HEK293 (cell line): ENCODE results near the gene IQSEC1.

ENCODE experiments used
- CTCF ChIA-PET: fragments of 350-600 bp; formaldehyde crosslinking; extraction: SDS; loops from one replicate; lab custom pipeline; 2021; ENCODE audit warnings: antibody characterized with exemption; lab: Yijun Ruan, JAX
- POLR2A ChIA-PET: fragments of 300-600 bp; formaldehyde crosslinking; extraction: SDS; loops from one replicate; lab custom pipeline; 2020; ENCODE audit warnings: antibody characterized with exemption, inconsistent platforms; lab: Yijun Ruan, JAX
- H3K27ac ChIP-seq: fragments of 200-500 bp; sonication (Bioruptor generic); 2 replicates; pipeline ENCODE4 v1.5.1; 2014; ENCODE audit warnings: low read depth, low read length, control low read depth, inconsistent platforms; ENCODE audit errors: extremely low read depth
- H3K36me3 ChIP-seq, 2 experiments: fragments of 200-500 bp in 1 of 2; sonication (Bioruptor generic) in 1 of 2; 1 replicate in 1 of 2; 2 replicates in 1 of 2; pipeline ENCODE4 v1.5.1; 2014 to 2017; ENCODE audit warnings: inconsistent platforms in 2 of 2, low read length in 2 of 2; ENCODE audit not compliant: control insufficient read depth in 2 of 2, insufficient read depth in 1 of 2
- H3K4me1 ChIP-seq: fragments of 200-500 bp; sonication (Bioruptor generic); 2 replicates; pipeline ENCODE4 v1.5.1; 2014; ENCODE audit warnings: mild to moderate bottlenecking, low read length, inconsistent platforms; ENCODE audit not compliant: control insufficient read depth, insufficient read depth
- H3K4me3 ChIP-seq: 2 replicates; pipeline ENCODE4 v1.5.1; 2011; ENCODE audit warnings: low read depth, mild to moderate bottlenecking, control low read depth, low read length, moderate library complexity
- H3K9me3 ChIP-seq: fragments of 200-500 bp; sonication (Bioruptor generic); 2 replicates; pipeline ENCODE4 v1.5.1; 2014; ENCODE audit warnings: low read depth, low read length, inconsistent platforms; ENCODE audit not compliant: control insufficient read depth, insufficient read depth
- ELK4 ChIP-seq: IDR thresholded peaks from 2 replicates; pipeline ENCODE4 v1.6.1; 2011; ENCODE audit warnings: mild to moderate bottlenecking, low read depth, low read length, borderline replicate concordance
- INSM2 ChIP-seq: fragments of 450-650 bp; formaldehyde crosslinking; IDR thresholded peaks from 2 replicates; pipeline ENCODE4 v1.5.1; 2016; ENCODE audit warnings: missing biosample characterization, missing genetic modification characterization
- KLF9 ChIP-seq: fragments of 450-650 bp; formaldehyde crosslinking; IDR thresholded peaks from 2 replicates; pipeline ENCODE4 v1.5.1; 2016; ENCODE audit warnings: missing biosample characterization, missing genetic modification characterization, low read depth
- ZFHX2 ChIP-seq: fragments of 450-650 bp; formaldehyde crosslinking; conservative IDR thresholded peaks from 2 replicates; pipeline ENCODE4 v1.5.1; 2016; ENCODE audit warnings: missing biosample characterization, missing genetic modification characterization
- ZNF121 ChIP-seq: fragments of 450-650 bp; formaldehyde crosslinking; IDR thresholded peaks from 2 replicates; pipeline ENCODE4 v1.5.1; 2016; ENCODE audit warnings: missing biosample characterization, missing genetic modification characterization
- ZNF132 ChIP-seq: fragments of 450-650 bp; formaldehyde crosslinking; IDR thresholded peaks from 2 replicates; pipeline ENCODE4 v1.5.1; 2017; ENCODE audit warnings: missing biosample characterization, missing genetic modification characterization, borderline replicate concordance
- ZNF514 ChIP-seq: fragments of 450-650 bp; formaldehyde crosslinking; IDR thresholded peaks from 2 replicates; pipeline ENCODE4 v1.5.1; 2016; ENCODE audit warnings: missing biosample characterization, missing genetic modification characterization
- ZNF558 ChIP-seq: fragments of 450-650 bp; formaldehyde crosslinking; IDR thresholded peaks from 2 replicates; pipeline ENCODE4 v1.5.1; 2016; ENCODE audit warnings: missing biosample characterization, missing genetic modification characterization
- ZNF571 ChIP-seq: fragments of 450-650 bp; formaldehyde crosslinking; IDR thresholded peaks from 2 replicates; pipeline ENCODE4 v1.5.0; 2017; ENCODE audit warnings: missing biosample characterization, missing genetic modification characterization
- ZNF580 ChIP-seq: fragments of 450-650 bp; formaldehyde crosslinking; IDR thresholded peaks from 2 replicates; pipeline ENCODE4 v1.5.1; 2016; ENCODE audit warnings: missing biosample characterization, missing genetic modification characterization
- ZNF596 ChIP-seq: fragments of 450-650 bp; IDR thresholded peaks from 2 replicates; pipeline ENCODE4 v1.5.0; 2018; ENCODE audit warnings: missing biosample characterization, mild to moderate bottlenecking, missing genetic modification characterization, moderate library complexity
- ZNF664 ChIP-seq: fragments of 450-650 bp; formaldehyde crosslinking; IDR thresholded peaks from 2 replicates; pipeline ENCODE4 v1.5.1; 2016; ENCODE audit warnings: missing biosample characterization, missing genetic modification characterization
- ZNF692 ChIP-seq: fragments of 450-650 bp; formaldehyde crosslinking; IDR thresholded peaks from 2 replicates; pipeline ENCODE4 v1.5.1; 2016; ENCODE audit warnings: missing biosample characterization, missing genetic modification characterization
- ZNF76 ChIP-seq: fragments of 450-650 bp; formaldehyde crosslinking; IDR thresholded peaks from 2 replicates; pipeline ENCODE4; 2016; ENCODE audit warnings: low read depth, missing biosample characterization, missing genetic modification characterization, borderline replicate concordance
- ZNF785 ChIP-seq: fragments of 450-650 bp; formaldehyde crosslinking; IDR thresholded peaks from 2 replicates; pipeline ENCODE4 v1.5.1; 2016; ENCODE audit warnings: missing biosample characterization, missing genetic modification characterization
- ZNF830 ChIP-seq: fragments of 450-650 bp; IDR thresholded peaks from 2 replicates; pipeline ENCODE4 v1.5.0; 2018; ENCODE audit warnings: missing biosample characterization, missing genetic modification characterization, low read depth, mild to moderate bottlenecking, moderate library complexity
- ZSCAN16 ChIP-seq: fragments of 450-650 bp; formaldehyde crosslinking; IDR thresholded peaks from 2 replicates; pipeline ENCODE4 v1.5.1; 2016; ENCODE audit warnings: missing biosample characterization, missing genetic modification characterization
- ZSCAN23 ChIP-seq: fragments of 450-650 bp; formaldehyde crosslinking; IDR thresholded peaks from 2 replicates; pipeline ENCODE4 v1.5.1; 2016; ENCODE audit warnings: missing biosample characterization, missing genetic modification characterization

The IQSEC1 gene

GRCh38 chr3:13114811-13115575 is 41.8 kb upstream of the IQSEC1 start:
- no peaks in the 10 kb centered on the region for H3K9me3 ChIP-seq
- ChIA-PET POLR2A (no interaction called here), CTCF (no interaction called here)
- no peaks in the 10 kb centered on the region for H3K36me3 ChIP-seq
- H3K4me3 ChIP-seq: no peak overlapping the region
- TF ChIP-seq ELK4: no peak
- no peak for TF ChIP-seq ZSCAN23
- no peak for TF ChIP-seq ZNF596
- no peak for TF ChIP-seq ZSCAN16 (tag by site-specific recombination)
- TF ChIP-seq ZNF664 (tag by site-specific recombination): no peak
- no peak for TF ChIP-seq ZNF830 (tag by site-specific recombination)
- TF ChIP-seq ZNF580 (tag by site-specific recombination): no peak
- no peak for TF ChIP-seq ZNF514 (tag by site-specific recombination)
- no peak overlapping the region for H3K27ac ChIP-seq
- H3K4me1 ChIP-seq: no peaks in the 10 kb centered on the region; the same call in 1 of the 2 replicates

GRCh38 chr3:13113346-13114330 is 40.4 kb upstream of the IQSEC1 start:
- H3K4me1 ChIP-seq: no peaks in the 10 kb centered on the region; the same call in 1 of the 2 replicates
- no peaks in the 10 kb centered on the region for H3K9me3 ChIP-seq
- no peak overlapping the region for H3K27ac ChIP-seq
- TF ChIP-seq KLF9 (no peak), ZNF785 (tag by site-specific recombination) (no peak), ZNF76 (tag by site-specific recombination) (no peak), ZNF571 (tag by site-specific recombination) (no peak), ZNF121 (tag by site-specific recombination) (no peak), INSM2 (no peak), ZNF558 (tag by site-specific recombination) (no peak), ZNF132 (tag by site-specific recombination) (no peak), ZFHX2 (tag by site-specific recombination) (no peak), ZNF692 (tag by site-specific recombination) (no peak)
- POLR2A ChIA-PET: no interaction called here
- CTCF ChIA-PET: interaction anchor here (0.5 to 1.2 kb wide), 3 partner anchors 20 to 1355 kb away, joined by 3 to 4 read pairs (median 3); no protein-coding TSS in a partner anchor
- no peak overlapping the region for H3K4me3 ChIP-seq
- no peaks in the 10 kb centered on the region for H3K36me3 ChIP-seq
